HG03045 (cell line): ENCODE data around the gene NLRX1.
"Not testable (repeated sequence)": the region's sequence is repeated elsewhere in the genome, so short reads cannot be mapped to it uniquely, and the experiment has no call there.

Experiments used
- ATAC-seq: cut with Tn5 transposase; IDR thresholded peaks from one replicate; pipeline ENCODE4 v1.9.1; 2021; ENCODE audit warnings: mild to moderate bottlenecking, moderate library complexity; ENCODE audit not compliant: unreplicated experiment

Gene NLRX1, protein sequence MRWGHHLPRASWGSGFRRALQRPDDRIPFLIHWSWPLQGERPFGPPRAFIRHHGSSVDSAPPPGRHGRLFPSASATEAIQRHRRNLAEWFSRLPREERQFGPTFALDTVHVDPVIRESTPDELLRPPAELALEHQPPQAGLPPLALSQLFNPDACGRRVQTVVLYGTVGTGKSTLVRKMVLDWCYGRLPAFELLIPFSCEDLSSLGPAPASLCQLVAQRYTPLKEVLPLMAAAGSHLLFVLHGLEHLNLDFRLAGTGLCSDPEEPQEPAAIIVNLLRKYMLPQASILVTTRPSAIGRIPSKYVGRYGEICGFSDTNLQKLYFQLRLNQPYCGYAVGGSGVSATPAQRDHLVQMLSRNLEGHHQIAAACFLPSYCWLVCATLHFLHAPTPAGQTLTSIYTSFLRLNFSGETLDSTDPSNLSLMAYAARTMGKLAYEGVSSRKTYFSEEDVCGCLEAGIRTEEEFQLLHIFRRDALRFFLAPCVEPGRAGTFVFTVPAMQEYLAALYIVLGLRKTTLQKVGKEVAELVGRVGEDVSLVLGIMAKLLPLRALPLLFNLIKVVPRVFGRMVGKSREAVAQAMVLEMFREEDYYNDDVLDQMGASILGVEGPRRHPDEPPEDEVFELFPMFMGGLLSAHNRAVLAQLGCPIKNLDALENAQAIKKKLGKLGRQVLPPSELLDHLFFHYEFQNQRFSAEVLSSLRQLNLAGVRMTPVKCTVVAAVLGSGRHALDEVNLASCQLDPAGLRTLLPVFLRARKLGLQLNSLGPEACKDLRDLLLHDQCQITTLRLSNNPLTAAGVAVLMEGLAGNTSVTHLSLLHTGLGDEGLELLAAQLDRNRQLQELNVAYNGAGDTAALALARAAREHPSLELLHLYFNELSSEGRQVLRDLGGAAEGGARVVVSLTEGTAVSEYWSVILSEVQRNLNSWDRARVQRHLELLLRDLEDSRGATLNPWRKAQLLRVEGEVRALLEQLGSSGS

DNA sequence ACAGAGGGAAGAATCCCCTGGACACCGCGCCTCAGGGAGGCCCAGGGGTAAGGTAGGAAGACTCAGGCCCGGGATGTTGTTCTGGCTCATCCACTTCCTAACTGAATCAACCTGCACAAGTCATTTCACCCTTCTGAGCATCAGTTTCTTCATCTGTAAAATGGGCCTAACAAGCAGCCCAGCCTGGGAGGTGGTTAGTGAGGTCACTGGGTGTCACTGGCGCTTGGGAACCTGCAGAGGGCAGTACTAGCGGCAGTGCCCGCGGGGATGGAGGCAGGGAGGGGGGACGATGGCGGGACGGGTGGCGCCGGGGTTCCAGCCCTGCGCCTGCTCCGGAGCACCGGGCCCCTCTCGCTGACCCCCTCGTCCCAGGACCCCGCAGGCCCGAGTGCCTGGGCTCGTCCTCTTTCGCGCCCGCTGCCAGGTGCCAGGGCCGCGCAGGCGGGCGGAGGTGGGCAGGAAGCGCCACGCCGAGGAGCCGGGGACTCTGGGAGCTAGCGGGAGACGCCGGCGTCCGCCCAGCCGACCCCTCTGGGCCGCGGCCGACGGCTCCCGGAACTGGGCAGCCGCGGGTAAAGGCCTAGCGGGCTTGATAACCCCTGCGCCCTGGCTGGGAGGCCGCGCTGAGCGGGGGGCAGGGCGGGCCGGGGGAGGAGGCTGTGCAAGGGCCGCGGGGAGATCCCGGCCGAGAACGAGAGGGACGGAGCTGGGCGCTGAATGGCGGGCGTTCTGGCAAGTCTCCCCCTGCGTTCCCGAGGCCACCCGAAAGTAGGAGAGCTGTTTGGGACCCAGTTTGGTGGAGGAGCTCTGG is at the start of gene NLRX1:
Gene NLRX1 (plus strand): TSS at position 255 of the 811 bp plus-strand sequence. CDS start 2,679 bp downstream, outside the sequence.
- ATAC-seq = peak; percentile 88

DNA sequence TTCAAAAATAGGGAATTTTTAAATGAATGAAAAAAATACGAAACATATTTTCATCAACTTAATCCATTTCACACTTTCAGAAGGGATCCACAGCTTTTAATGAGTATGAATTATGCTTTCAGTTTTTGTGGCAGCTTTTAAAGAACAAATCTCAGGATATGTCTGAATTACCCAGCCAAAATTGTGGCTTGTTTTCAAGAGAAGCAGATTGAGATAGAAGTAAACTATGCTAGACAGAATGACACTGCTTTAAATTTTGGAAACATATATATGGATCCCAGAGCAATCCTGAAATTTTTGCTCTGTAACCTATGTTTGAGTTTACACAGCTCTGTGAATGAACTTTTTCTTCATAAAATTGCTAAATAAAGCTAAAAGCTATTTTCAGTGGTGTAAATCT is 49.6 kb upstream of the NLRX1 start:
- ATAC-seq = no peak

DNA sequence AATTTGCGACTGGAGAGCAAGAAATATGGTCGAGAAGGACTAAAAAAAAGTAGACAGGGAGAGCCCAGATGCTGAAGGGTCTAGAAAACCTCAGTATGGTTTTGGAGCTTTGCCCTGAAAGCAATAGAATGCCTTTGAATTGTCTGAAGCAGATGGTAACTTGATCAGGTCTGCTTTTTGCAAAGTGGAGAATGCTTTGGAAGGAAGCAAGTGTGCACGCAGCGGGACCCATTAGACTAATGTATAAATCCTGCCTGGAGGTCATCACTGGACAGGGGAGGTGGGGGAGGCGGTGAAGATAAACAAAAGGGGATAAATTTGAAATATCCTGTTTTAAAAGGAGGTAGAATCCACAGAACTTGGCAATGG is 47.9 kb upstream of the NLRX1 start:
- ATAC-seq = no peak

DNA sequence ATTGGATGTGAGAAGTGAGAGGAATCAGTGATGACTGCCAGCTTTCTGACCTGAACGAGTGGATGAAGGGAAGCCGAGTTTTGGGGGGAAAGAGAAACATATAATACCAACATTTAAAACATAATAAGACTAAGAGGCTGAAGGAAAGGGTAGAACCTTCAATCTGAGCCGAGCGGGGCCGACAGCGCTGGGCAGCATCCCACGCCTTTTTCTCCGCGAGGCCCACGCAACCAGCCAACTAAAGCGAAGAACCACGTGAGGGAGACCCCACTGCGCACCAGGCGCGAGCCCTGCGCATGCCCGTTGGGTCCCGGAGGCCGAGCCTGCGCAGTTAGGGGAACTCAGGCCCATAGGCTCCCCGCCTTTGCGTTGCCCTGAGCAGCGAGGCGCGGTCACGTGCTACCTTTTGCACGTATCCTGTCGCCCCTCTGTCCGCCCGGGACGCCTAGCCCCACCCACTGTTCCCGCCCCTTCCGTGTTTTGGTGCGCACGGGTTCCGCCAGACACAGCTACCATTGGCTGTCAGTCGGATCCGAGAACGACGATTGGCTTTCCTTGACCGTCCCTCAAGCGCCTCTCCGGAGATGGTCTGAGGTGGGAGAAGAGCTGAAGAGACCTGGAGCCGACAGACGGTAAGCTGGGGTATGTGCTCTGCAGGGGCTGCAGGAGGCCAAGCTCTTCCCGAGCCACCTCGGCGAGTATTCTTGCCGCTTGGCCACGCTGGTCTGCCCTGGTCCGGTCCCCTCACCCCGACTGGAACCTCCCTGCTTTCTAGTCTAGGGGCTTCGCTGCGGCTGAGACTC is 47.3 kb upstream of the NLRX1 start, which contains the start of gene HINFP:
Gene HINFP (plus strand): TSS at position 573 of the 803 bp plus-strand sequence. CDS start 5,365 bp downstream, outside the sequence.
- ATAC-seq = peak; percentile 94

DNA sequence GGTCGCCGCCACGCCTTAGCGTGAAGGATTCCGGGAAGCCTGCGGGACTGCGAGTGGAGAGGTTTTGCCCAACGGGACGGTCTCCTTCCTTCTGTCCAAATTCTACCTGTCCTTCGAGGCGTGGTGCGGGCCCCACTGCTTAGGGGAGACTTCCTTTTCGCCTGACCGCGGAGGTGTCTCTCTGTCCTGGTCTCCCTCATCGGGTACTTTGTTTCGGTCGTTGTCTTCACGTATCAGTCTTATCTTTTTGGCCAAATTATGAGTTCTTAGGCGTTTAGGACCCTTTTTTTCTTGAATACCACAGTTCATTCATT is 46.8 kb upstream of the NLRX1 start:
- ATAC-seq = peak; percentile 0

DNA sequence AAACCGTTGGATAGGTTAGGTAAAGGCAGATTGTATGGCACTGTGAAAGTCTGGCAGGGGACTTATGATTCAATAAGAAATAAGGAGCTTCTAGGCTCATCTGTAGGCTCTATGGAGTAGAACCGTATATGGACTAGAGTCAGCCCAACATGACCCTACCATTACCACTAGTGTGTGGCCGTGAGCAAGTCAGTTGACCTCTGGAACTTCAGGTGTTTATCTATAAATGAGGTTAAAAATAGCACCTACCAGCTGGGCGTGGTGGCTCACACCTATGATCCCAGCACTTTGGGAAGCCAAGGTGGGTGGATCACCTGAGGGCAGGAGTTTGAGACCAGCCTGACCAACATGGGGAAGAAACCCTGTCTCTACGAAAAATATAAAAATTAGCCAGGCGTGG is 42.7 kb upstream of the NLRX1 start:
- no peak for ATAC-seq

DNA sequence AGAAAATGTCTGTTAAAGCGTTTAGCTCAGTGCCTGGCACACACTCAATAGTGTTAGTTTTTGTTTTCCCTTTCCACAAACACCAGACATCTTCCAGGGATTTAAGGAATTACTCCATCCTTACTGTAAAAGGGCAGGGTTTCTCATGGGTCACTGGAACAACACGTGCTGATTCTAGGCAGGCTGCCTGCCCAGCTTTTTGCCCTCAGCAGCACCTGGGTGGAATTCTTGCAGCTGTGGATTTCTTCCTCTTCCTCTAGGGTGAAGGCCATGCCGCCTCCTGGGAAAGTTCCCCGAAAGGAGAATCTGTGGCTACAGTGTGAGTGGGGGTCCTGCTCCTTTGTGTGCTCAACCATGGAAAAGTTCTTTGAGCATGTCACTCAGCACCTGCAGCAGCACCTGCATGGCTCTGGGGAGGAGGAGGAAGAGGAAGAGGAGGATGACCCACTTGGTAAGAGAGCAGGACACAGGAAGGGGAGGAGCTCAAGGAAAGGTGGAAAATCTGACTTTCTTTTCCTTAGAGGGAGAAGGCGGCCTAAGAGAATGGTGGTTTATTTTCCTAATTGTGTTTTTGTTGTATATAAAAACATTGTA is 41.8 kb upstream of the NLRX1 start:
- no peak for ATAC-seq

DNA sequence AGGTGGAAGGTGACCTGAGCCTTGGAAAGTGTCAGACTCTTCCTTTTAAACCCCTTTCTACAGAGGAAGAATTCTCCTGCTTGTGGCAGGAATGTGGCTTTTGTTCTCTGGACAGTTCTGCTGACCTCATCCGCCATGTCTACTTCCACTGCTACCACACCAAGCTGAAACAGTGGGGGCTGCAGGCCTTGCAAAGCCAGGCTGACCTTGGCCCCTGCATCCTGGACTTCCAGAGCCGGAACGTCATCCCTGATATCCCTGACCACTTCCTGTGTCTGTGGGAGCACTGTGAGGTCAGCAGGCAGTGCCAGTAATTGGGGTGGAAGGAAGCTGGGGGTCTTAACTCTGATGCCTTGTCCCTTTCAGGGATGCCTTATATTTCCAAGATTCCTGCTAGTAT is 37.9 kb upstream of the NLRX1 start:
- ATAC-seq = no peak

DNA sequence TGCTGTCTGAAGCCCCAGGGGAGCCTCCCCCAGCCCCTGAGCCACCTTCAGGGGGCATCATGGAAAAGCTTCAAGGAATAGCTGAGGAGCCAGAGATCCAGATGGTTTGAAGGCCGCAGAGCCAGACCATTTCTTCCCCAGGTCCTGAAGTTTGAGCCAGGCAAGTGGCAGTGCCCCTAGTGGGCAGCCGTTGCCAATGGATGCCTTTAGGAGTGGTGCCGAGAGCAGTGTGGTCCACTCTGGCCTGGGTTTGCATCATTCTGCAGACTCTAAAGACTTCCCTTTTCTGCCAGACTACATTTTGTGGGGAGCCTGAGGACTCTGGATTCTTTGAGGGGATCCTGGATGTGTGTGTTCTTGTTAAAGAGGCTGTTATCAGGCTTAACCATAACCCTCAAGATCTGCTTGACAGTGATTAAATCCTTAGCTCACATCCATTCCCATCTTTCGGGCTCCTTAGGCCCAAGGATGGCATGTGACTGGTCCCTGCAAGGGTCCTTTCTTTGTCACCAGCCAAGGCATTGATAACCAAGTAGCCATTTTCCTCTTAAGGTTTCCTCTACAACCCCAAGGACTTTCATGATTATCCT is 34.0 kb upstream of the NLRX1 start:
- no peak for ATAC-seq

DNA sequence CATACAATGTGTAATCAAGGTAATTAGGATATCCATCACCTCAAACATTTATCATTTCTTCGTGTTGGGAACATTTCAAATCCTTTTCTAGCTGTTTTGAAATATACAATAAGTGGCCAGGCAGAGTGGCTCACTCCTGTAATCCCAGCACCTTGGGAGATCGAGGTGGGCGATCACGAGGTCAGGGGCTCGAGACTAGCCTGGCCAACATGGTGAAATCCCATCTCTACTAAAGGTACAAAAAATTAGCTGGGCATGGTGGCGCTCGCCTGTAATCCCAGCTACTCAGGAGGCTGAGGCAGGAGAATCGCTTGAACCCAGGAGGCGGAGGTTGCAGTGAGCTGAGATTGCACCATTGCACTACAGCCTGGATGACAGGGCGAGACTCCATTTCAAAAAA is 29.2 kb upstream of the NLRX1 start:
- not testable (repeated sequence) for ATAC-seq

DNA sequence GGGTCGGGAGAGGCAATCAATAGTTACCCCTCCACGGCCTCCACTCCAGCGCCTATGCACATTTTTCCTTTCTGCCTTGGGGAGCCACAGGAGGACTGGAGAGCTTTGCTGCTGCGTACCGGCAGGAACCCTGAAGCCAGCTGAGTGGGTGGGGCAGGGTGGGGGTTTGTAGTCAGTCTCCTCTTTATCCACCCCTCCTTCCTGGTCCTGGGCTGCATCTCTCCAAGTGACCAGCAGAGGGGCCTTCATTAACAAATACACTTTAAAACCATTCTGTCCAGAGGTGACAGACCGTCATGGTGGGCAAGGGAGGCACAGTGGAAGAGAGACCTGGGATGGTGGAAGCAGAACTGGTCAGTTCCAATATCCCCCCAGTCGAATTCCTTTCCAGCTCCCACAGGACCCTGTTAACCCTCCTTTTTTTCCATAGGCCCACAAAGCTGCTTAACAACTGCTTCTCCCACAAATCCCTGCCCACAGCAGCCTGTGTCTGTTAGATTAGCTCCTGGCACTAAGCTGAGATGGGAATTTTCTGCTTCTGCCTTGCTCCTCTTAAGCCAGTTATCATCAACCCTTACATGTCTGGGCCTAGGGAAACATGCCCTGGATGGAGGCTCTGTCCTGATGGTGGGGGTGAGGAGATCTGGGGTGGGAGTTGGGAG is 23.6 kb upstream of the NLRX1 start:
- ATAC-seq = no peak

DNA sequence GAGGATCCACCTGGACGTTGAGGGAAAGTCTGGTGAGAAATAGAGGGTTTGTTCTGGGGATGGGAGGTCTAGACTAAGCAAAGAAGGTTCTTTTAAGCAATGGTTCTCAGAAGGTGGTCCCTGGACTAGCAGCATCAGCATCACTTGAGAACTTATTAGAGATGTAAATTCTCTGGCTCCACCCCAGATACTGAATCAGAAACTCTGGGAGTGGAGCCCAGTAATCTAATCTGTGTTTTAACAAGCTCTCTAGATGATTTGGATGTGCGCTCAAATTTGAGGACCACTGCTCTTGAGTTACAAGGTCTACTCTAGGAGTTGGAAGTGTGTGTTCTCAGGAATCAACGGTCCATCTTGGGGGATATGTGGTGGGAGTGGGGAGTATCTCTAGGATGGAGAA is 23.0 kb upstream of the NLRX1 start:
- no peak for ATAC-seq

DNA sequence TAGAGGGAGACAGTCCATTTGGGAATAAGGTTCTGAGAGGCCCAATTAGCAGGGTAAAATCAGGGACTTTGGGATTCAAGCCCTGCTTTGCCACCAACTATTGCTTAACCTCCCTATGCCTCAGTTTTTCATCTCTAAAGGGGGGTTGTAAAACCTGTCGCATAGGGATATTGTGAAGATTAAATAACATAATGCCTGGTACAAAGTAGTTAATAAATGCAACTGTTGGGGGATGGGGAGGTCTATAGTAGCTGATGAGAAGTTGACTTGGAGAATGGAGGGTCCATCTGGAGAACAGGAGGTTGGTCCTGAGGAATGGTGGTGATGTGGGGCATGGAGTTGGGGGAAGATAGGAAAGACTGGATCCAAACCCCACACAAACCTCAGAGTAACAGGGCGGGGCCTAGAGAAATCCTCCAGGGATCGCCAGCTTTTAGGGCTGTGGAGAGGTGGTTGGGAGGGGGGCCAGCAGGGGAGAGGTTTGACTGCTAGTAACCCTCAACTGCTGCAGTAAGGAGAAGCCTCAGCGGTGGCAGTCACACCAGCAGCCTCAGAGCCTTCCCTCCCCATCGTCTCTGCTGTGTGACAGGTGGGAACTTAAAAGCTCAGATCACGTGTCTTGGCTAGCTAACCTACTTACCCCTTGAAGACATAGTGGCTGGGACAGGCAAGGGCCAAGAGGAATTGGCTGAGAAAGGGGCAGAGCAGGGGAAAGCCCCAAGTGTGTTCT is 20.8 kb upstream of the NLRX1 start:
- no peak for ATAC-seq

DNA sequence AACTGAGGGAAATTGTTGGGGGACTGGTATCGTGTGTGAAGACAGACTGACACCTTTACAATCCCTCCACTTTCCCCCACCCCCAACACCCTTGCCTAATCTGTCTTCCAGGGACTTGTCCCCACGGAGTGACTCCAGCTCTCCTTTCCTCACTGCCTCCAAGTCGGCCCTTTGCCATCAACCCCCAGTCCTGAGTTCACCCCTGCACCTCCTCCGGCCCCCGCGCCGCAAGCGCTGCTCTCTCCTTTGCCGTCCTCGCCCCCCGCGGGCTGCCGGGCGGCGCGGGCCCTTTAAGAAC is 19.9 kb upstream of the NLRX1 start:
- ATAC-seq = no peak

DNA sequence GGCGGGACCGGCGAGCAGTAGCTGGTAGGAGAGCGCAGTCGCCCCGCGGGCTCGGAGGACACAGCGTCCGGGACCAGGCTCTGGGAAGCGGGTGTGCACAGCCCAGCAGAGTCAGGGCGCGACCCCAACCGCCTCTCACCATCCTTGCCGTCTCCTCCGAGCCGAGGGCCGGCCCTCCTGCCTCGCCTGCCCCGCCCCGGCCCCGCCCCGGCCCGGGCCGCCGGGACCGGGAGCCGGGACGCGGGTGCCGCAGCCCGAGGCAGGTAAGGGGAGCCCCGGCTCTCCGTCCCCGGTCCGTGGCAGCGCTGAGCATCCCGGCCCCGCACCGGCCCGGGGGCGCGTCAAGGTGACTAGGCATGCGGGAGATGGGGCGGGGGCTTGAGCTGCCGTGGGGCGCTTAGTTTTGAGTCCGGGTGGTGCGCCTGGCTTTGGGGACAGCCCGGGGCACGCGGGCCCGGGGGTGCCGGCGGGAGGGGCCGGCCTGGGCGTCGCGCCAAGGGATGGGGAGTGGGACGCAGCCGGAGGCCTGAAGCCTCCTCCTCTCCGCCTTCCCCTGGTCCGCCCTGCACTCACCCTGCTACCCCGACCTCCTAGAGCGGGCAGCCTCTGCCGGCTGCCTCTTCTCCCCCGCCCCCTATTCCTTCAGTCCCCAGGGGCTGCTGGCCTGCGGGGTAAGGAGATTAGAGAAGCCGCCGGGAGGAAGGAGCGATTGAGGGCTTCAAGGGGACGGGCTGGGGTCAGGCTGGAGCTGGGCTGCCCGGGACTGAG is 19.3 kb upstream of the NLRX1 start, which contains the start of gene ABCG4:
Gene ABCG4 (plus strand): TSS at position 35 of the 768 bp plus-strand sequence. CDS start 914 bp downstream, outside the sequence.
- no peak for ATAC-seq

DNA sequence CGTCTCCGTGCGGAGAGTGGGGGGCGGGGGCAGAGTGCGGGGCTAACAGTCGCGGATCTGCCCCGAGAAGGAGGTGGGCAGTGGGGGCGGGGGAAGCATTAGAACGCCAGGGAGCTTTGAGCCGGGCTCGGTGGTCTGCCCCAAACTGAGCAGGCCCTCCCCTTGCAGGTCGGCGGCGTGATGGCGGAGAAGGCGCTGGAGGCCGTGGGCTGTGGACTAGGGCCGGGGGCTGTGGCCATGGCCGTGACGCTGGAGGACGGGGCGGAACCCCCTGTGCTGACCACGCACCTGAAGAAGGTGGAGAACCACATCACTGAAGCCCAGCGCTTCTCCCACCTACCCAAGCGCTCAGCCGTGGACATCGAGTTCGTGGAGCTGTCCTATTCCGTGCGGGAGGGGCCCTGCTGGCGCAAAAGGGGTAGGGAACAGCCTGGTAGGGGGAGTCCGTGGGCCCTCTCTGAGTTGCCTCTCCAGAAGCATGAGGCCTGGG is 18.7 kb upstream of the NLRX1 start:
- no peak for ATAC-seq

DNA sequence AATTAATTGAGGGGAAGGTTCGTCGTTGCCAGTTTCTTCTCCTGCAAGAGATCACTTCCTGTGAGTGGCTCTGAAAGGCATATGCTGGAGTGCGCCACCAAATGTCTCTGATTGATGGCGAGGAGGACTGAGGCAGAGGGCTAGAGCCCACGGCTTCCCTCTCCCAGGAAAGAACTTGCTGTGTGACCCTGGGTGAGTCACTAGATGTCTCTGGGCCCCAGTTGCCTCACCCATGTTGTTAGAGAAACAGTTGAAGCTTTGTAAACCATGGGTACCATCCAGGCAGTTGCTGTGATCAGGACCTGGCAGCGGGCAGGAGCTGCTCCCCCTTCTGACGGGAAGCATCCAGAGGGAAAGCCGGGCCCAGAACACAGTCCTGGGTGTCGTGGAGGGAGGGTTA is 16.5 kb upstream of the NLRX1 start:
- no peak for ATAC-seq
